22Rv1 (cell line): Measurements from ENCODE around the gene SLC19A1.

Experiments used
- CTCF ChIP-seq: fragments of 450-650 bp; IDR thresholded peaks from 2 replicates; pipeline ENCODE4 v1.5.1; 2017; ENCODE audit warnings: mild to moderate bottlenecking
- ZFX ChIP-seq: fragments of 450-650 bp; IDR thresholded peaks from 2 replicates; pipeline ENCODE4 v1.6.1; 2017; ENCODE audit warnings: antibody characterized with exemption, borderline replicate concordance

DNA sequence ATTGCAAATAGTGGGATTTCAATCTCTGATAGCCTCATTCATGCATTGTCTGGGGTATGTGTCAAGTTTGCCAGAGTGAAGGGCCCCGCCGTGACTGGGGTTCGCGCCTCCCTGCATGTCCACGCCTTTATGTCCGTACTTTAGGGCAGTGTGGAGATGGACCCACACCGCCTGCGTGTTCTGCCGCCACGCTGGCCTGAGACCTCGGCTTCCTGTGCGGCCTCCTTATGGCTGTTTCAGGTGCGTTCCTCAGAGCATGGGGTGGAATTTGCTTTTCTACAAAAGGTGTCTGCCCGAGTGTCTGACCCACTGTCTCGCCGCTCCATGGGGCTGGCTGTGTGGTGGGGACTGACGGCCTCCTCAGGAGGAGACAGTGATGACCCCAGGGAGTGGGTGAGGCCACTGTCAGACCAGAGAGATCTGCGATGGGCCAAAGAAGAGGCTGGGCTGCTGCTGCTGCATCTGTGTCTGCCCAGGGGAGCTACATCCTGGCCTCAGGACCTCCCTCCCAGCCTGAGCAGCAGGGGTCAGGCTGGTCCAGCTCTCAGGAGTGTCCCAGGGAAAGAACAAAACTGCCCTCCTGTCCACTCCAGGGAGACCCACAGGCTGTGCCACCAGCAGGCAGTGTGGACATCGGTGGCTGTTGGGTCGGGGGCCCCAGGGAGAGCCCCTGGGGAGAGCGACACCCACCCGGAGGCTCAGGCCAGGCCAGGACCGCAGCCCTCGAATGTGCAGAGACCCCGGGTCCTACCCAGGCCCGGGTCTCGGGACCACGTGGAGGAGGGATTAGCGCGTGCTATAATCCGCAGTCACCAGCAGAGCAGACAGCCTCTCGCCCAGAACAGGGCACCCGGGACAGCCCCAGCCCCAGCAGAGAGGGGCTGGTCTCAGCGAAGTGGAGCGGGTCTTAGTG is 9.8 kb upstream of the SLC19A1 start:
- TF ChIP-seq CTCF = no peak
- TF ChIP-seq ZFX = no peak
